ENCODE data around the gene CAPN10.

GRCh38 chr2:240586919-240587800, 626 bp downstream of the CAPN10 start:
- TF ChIP-seq, protein P1, sequence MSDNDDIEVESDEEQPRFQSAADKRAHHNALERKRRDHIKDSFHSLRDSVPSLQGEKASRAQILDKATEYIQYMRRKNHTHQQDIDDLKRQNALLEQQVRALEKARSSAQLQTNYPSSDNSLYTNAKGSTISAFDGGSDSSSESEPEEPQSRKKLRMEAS (CRISPR knock-in tag; IDR thresholded peaks at IDR 0.05), result no peak
- TF ChIP-seq, protein P2, sequence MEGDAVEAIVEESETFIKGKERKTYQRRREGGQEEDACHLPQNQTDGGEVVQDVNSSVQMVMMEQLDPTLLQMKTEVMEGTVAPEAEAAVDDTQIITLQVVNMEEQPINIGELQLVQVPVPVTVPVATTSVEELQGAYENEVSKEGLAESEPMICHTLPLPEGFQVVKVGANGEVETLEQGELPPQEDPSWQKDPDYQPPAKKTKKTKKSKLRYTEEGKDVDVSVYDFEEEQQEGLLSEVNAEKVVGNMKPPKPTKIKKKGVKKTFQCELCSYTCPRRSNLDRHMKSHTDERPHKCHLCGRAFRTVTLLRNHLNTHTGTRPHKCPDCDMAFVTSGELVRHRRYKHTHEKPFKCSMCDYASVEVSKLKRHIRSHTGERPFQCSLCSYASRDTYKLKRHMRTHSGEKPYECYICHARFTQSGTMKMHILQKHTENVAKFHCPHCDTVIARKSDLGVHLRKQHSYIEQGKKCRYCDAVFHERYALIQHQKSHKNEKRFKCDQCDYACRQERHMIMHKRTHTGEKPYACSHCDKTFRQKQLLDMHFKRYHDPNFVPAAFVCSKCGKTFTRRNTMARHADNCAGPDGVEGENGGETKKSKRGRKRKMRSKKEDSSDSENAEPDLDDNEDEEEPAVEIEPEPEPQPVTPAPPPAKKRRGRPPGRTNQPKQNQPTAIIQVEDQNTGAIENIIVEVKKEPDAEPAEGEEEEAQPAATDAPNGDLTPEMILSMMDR (IDR thresholded peaks at IDR 0.05), result no peak
- no peak for TF ChIP-seq NFYB (CRISPR knock-in tag; conservative IDR thresholded peaks at IDR 0.05; ENCODE audit: low read depth)
- TF ChIP-seq PREB (CRISPR knock-in tag; IDR thresholded peaks at IDR 0.05; ENCODE audit: borderline replicate concordance), result no peak
- no peak for TF ChIP-seq PRDM15 (CRISPR knock-in tag; IDR thresholded peaks at IDR 0.05)
- no peak for TF ChIP-seq NR3C1 (CRISPR knock-in tag; conservative IDR thresholded peaks at IDR 0.05; ENCODE audit: low read depth)
- no peak for TF ChIP-seq MXD4 (CRISPR knock-in tag; IDR thresholded peaks at IDR 0.05; ENCODE audit: borderline replicate concordance)
- TF ChIP-seq ZNF232 (CRISPR knock-in tag; IDR thresholded peaks at IDR 0.05), result no peak
